Common myeloid progenitor, CD34-positive (primary cell): ENCODE measurements around the gene FBLN1.

ENCODE experiments used
- CTCF ChIA-PET: fragments of 350-600 bp; sonication (Branson Sonifier 250); formaldehyde crosslinking; loops from one replicate; lab custom pipeline; 2021; ENCODE audit warnings: antibody characterized with exemption; lab: Charles Lee
- POLR2A ChIA-PET: fragments of 350-600 bp; sonication (Branson Sonifier 250); formaldehyde crosslinking; loops from one replicate; lab custom pipeline; 2021; ENCODE audit warnings: antibody characterized with exemption; lab: Charles Lee
- DNase-seq, 3 donors: peaks; one replicate each; pipeline versions ENCODE4 v3.0.0 to v3.0.0-alpha.2; 2013
- H3K27ac ChIP-seq, 2 experiments: 1 replicate in 1 of 2; 2 replicates in 1 of 2; pipeline ENCODE4 v1.7.0; 2013; ENCODE audit warnings: inconsistent platforms in 2 of 2, low read length in 2 of 2, mild to moderate bottlenecking in 2 of 2, low read depth in 1 of 2, moderate library complexity in 1 of 2; ENCODE audit not compliant: severe bottlenecking in 2 of 2, insufficient read depth in 1 of 2, poor library complexity in 1 of 2
- H3K27me3 ChIP-seq, 5 experiments: replicated peaks in 2 of 5; 1 replicate in 3 of 5; 2 replicates in 2 of 5; pipeline versions ENCODE4 v1.6.1 to v1.7.0; 2013; ENCODE audit warnings: low read length in 4 of 5, mild to moderate bottlenecking in 2 of 5, moderate library complexity in 2 of 5, inconsistent platforms in 1 of 5; ENCODE audit not compliant: insufficient read depth in 5 of 5, control insufficient read depth in 4 of 5
- H3K36me3 ChIP-seq, 4 experiments: 1 replicate in 2 of 4; 2 replicates in 2 of 4; pipeline versions ENCODE4 v1.6.1 to v1.7.0; 2013; ENCODE audit warnings: low read length in 3 of 4, control low read depth in 1 of 4, mild to moderate bottlenecking in 1 of 4; ENCODE audit not compliant: control insufficient read depth in 4 of 4, insufficient read depth in 4 of 4
- H3K4me1 ChIP-seq, 4 experiments: 1 replicate in 3 of 4; 2 replicates in 1 of 4; pipeline versions ENCODE4 v1.6.1 to v1.7.1; 2013; ENCODE audit warnings: low read length in 3 of 4, mild to moderate bottlenecking in 3 of 4, control low read depth in 1 of 4, inconsistent platforms in 1 of 4, moderate library complexity in 1 of 4; ENCODE audit not compliant: control insufficient read depth in 4 of 4, insufficient read depth in 4 of 4; ENCODE audit errors: control extremely low read depth in 1 of 4
- H3K4me3 ChIP-seq, 7 experiments: 1 replicate in 4 of 7; 2 replicates in 3 of 7; pipeline versions ENCODE4 v1.5.1 to v1.7.0; 2013; ENCODE audit warnings: mild to moderate bottlenecking in 7 of 7, low read length in 6 of 7, moderate library complexity in 6 of 7, inconsistent platforms in 2 of 7, low read depth in 2 of 7, control low read depth in 1 of 7; ENCODE audit not compliant: insufficient read depth in 4 of 7, control insufficient read depth in 1 of 7; ENCODE audit errors: extremely low read depth in 1 of 7
- H3K9me3 ChIP-seq, 5 experiments: 1 replicate in 4 of 5; 2 replicates in 1 of 5; pipeline versions ENCODE4 v1.6.1 to v1.7.1; 2013; ENCODE audit warnings: low read length in 4 of 5, mild to moderate bottlenecking in 2 of 5, inconsistent platforms in 1 of 5, low read depth in 1 of 5, moderate library complexity in 1 of 5; ENCODE audit not compliant: control insufficient read depth in 4 of 5, insufficient read depth in 2 of 5; ENCODE audit errors: control extremely low read depth in 1 of 5
- WGBS: methylation state at CpG from one replicate; pipeline ENCODE4 v1.1.5; 2013; ENCODE audit not compliant: insufficient coverage; 5-methylcytosine and 5-hydroxymethylcytosine counted together

Gene FBLN1

GRCh38 chr22:45640291-45640940 is 137.7 kb downstream of the FBLN1 start:
- no peak overlapping the region for H3K27ac ChIP-seq
- ChIA-PET CTCF (interaction anchor here (0.9 to 2.7 kb wide), 9 partner anchors 11 to 347 kb away, joined by 3 to 11 read pairs (median 4); no protein-coding TSS in a partner anchor), POLR2A (no interaction called here)
- H3K9me3 ChIP-seq: no peaks in the 10 kb centered on the region
- H3K4me3 ChIP-seq: no peak overlapping the region
- DNase-seq: peak in 2 of 3 donors; percentile 56 to 61
- peaks cover 0 to 52% (median 42%) of the 10 kb centered on the region in 4 experiments for H3K4me1 ChIP-seq
- H3K27me3 ChIP-seq: peaks cover 0 to 48% (median 8%) of the 10 kb centered on the region in 5 experiments
- no peaks in the 10 kb centered on the region for H3K36me3 ChIP-seq
- WGBS: 83% methylated on average over 5 of the region's 7 CpGs

GRCh38 chr22:45640941-45641621 is 138.4 kb downstream of the FBLN1 start:
- ChIA-PET POLR2A (no interaction called here), CTCF (interaction anchor here (1.2 to 2.0 kb wide), 3 partner anchors 14 to 272 kb away, joined by 3 to 5 read pairs (median 3); no protein-coding TSS in a partner anchor)
- H3K36me3 ChIP-seq: no peaks in the 10 kb centered on the region
- H3K9me3 ChIP-seq: no peaks in the 10 kb centered on the region
- H3K4me3 ChIP-seq: no peak overlapping the region
- DNase-seq: no peak
- H3K27ac ChIP-seq: no peak overlapping the region
- WGBS: 95% methylated on average over 17 of the region's 24 CpGs
- H3K27me3 ChIP-seq: peaks cover 0 to 47% (median 8%) of the 10 kb centered on the region in 5 experiments
- peaks cover 0 to 53% (median 47%) of the 10 kb centered on the region in 4 experiments for H3K4me1 ChIP-seq

GRCh38 chr22:45642986-45643385 is 140.3 kb downstream of the FBLN1 start:
- peak overlapping the region in 1 of 7 experiments; percentile 25 for H3K4me3 ChIP-seq
- H3K4me1 ChIP-seq: peaks cover 0 to 55% (median 48%) of the 10 kb centered on the region in 4 experiments
- no peaks in the 10 kb centered on the region for H3K9me3 ChIP-seq
- H3K27me3 ChIP-seq: peaks cover 0 to 50% (median 4%) of the 10 kb centered on the region in 5 experiments
- no CpG with 5 or more reads among the region's 2 CpGs for WGBS
- ChIA-PET CTCF (interaction anchor here (1.5 to 4.3 kb wide), 3 partner anchors 30 to 65 kb away, joined by 5 to 17 read pairs (median 6); no protein-coding TSS in a partner anchor), POLR2A (interaction anchor here (0.6 kb wide), 1 partner anchor 490 kb away, joined by 3 read pairs; no protein-coding TSS in a partner anchor)
- no peaks in the 10 kb centered on the region for H3K36me3 ChIP-seq
- DNase-seq: peak; percentile 66 to 84 (median 76)
- no peak overlapping the region for H3K27ac ChIP-seq

- 91% methylated on average over 12 of the region's 12 CpGs for WGBS
- Histone ChIP-seq H3K27me3 (peaks cover 0 to 41% (median 4%) of the 10 kb centered on the region in 5 experiments), H3K4me1 (peaks cover 0 to 49% (median 39%) of the 10 kb centered on the region in 4 experiments), H3K36me3 (no peaks in the 10 kb centered on the region), H3K4me3 (no peak overlapping the region), H3K9me3 (no peaks in the 10 kb centered on the region), H3K27ac (no peak overlapping the region)
- no peak for DNase-seq
- ChIA-PET POLR2A (no interaction called here), CTCF (interaction anchor here (0.7 to 4.3 kb wide), 20 partner anchors 11 to 331 kb away, joined by 3 to 17 read pairs (median 4); no protein-coding TSS in a partner anchor)
Measured at GRCh38 chr22:45644714-45645113, 142.0 kb downstream of the FBLN1 start.

- ChIA-PET POLR2A (no interaction called here), CTCF (interaction anchor here (0.7 to 4.3 kb wide), 18 partner anchors 11 to 331 kb away, joined by 3 to 17 read pairs (median 4); no protein-coding TSS in a partner anchor)
- no peak for DNase-seq
- H3K36me3 ChIP-seq: no peaks in the 10 kb centered on the region
- peaks cover 0 to 45% (median 35%) of the 10 kb centered on the region in 4 experiments for H3K4me1 ChIP-seq
- H3K9me3 ChIP-seq: no peaks in the 10 kb centered on the region
- WGBS: 58% methylated on average over 13 of the region's 16 CpGs
- H3K27ac ChIP-seq: no peak overlapping the region
- peak overlapping the region in 3 of 7 experiments; percentile 28 to 50 (median 36) for H3K4me3 ChIP-seq
- peaks cover 0 to 39% (median 4%) of the 10 kb centered on the region in 5 experiments for H3K27me3 ChIP-seq
Measured at GRCh38 chr22:45645150-45645525, 142.5 kb downstream of the FBLN1 start.

- WGBS: 16% methylated on average over 44 of the region's 54 CpGs
- H3K4me1 ChIP-seq: peaks cover 0 to 40% (median 31%) of the 10 kb centered on the region in 4 experiments
- ChIA-PET CTCF (interaction anchor here (0.7 to 4.3 kb wide), 19 partner anchors 10 to 474 kb away, joined by 3 to 17 read pairs (median 4); no protein-coding TSS in a partner anchor), POLR2A (no interaction called here)
- DNase-seq: peak; percentile 50 to 68 (median 62)
- H3K36me3 ChIP-seq: no peaks in the 10 kb centered on the region
- no peak overlapping the region for H3K27ac ChIP-seq
- no peaks in the 10 kb centered on the region for H3K9me3 ChIP-seq
- H3K4me3 ChIP-seq: peak overlapping the region in 3 of 7 experiments; percentile 28 to 50 (median 36)
- H3K27me3 ChIP-seq: peaks cover 0 to 36% (median 2%) of the 10 kb centered on the region in 5 experiments
Measured at GRCh38 chr22:45645526-45646414, 143.1 kb downstream of the FBLN1 start.
